Measurements from ENCODE around the gene CTTN. TPM values are rescaled to one million over a fixed set of nuclear protein-coding genes. Genes with fewer than 3 reads are reported as not detected.
"Not testable (repeated sequence)": the region's sequence is repeated elsewhere in the genome, so short reads cannot be mapped to it uniquely, and the experiment has no call there.

Gene CTTN
- total RNA-seq, 1 experiment from 2014 or later: 136 TPM

DNA sequence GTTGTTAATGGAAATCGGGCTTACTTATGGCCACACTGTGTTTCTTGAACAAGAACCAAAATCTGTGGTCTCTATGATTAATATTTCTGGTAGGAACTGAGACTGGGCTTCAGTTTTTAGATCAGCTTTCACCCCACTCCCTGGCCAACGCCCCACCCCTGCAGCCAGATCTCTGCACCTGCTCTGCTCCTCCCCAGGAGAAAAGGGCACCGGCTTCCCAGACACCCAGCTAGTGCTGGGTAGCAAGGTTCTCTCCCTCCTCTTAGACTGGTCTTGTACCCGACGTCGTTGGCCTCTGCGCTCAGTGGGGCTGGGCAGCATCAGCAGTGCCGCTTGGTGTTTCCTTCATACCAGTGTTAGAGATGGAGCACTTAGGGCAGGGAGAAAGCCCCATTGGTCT is 17.0 kb upstream of the CTTN start:
- no peak for DNase-seq (ENCODE audit: low read depth)

DNA sequence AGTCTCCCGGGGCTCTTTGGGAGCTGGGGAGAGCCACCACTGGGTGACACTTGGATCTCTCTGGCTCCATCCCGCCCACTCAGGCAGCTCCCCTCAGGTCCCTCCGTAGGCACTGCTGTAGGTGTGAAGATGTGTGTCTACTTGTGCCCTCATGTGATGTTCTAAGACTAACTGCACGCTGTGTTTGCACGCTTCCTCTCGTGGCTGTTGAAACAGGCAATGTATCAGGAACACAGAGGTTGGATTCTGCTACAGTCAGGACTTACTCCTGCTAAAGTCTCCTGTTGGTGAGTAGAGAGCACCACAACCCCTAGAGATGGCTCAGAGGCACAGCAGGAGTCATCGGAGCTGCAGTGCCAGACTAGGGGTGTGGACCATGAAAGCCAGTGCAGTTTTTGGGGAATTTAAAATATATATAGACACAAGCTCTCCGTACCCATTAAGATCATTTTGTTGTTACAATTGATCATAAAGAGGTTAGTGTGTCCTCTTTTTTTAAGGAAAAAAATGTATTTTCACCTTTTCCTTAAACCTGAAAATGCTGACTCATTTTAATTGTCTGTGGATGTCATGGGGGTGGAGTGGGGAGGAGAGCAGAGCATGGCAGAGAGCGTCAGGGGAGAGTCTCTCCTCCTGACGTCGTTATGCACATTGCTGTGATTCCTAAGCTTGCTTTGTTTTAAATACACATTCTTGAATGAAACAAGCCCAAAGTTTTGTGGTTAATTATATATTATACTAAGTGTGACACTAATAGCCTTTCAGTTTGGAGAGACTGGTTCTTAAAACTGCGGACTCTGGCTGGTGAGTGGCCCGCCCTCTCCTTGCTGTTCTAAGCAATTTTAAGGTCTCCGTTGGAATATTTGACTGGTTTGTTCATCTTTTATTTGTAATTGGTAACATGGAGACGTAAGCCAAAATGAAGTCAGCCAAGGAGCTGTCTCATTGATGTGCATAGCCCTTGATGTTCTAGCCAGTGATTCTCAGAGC is 16.2 kb upstream of the CTTN start:
- DNase-seq (ENCODE audit: low read depth): no peak

DNA sequence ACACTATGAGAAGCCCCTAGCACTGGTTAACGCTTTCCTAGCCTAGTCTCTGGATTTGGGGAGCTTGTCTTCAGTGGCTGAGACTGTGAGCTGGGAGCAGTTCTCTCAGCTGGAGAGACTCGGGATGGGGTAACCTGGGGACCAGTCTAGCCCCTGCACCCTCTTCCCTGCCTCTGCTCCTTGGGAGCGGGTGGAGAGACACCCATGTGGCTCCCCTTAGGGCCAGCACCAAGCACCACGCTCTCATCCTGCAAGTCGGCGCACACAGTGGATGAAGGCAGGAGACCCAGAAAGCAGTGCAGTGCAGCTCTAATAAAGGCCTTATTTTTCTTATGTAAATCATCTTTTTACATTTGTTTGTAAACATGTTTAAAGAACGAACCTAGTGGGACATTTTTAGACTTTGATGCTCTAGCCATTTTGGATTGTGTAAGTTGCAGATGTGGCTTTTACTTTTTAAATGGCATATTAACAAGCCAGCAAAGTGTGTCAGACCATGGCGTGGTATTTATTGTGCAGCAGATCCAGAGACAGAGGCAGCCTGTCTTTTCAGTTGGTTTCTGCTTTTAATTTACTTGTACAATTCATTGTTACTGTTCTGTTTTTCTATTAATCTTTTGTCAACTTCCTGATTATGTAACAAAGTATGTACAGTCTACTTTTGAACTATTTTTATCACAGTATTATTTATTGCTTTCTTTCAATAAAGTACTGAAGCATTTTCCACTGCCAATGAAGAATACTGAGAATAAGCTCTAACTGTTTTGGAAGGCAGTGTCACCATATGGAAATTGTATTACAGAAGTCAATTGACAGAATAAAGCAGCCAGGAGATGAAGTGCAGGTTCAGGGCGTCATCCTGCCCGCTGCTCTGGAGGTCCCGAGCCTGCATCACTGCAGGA is 14.4 kb upstream of the CTTN start:
- no peak for DNase-seq (ENCODE audit: low read depth)

DNA sequence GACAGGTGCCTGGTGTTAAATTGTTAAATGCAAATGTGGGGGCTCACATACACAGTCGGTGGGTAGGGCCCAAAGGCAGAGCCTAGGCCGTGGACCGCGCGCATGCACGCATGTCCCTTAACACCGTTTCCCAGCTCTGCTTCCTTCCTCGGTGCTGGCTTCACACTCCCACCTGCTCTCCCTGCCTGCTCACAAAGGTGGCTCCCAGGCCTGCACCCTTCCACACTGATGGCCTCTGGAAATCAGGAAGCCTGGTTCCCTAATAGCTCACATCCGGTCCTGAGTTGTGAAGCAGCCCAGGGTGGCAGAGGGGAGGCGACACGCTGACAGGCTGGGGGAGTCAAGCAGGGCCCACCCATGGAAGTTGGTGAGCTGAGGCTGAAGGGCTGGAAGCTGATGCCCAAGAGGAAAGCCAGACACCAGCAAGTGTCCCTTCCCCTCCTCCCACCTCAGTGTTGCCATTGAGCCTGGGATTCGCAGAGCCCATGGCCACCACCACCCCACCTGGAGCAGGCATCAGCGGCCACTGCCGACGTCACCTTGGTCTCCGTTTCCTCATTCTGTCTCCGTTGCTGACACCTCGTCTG is 13.7 kb upstream of the CTTN start:
- no peak for DNase-seq (ENCODE audit: low read depth)

DNA sequence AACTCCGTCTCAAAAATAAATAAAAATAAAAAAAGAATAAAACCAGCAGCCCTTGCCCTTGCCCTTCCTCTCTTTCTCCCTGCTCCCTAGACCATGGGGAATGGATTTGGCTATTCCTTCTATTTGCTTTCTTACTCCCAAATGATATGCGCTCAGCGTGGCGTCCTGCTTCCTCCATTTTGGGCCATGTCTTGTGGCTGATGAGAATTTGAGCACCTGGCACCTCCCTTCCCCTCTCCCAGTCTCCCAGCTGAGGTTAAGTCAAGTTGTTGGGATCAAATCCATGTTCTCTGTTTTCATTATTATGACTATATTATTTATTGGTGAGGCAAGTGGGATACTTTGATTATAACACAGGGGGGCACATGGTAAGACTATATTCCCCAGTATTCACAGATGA is 10.8 kb upstream of the CTTN start:
- DNase-seq (ENCODE audit: low read depth): no peak

DNA sequence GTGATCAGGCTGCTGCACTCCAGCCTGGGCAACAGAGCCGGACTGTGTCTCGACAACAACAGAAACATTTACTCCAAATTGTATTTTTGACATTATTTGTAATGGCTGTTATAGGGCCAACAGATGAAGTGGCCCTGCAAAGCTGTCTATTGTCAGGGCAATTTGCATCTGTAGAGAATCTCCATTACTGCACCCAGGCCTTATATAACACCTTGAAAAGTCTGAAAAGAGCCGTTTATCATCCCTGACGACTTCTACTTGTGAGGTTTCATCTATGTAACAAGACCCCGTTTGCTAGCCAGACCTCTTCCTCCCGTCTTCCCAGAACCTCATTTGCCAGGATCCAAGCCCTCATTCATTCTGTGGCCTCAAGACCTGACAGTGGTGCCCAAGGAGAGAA is 9.1 kb upstream of the CTTN start:
- no peak for DNase-seq (ENCODE audit: low read depth)

DNA sequence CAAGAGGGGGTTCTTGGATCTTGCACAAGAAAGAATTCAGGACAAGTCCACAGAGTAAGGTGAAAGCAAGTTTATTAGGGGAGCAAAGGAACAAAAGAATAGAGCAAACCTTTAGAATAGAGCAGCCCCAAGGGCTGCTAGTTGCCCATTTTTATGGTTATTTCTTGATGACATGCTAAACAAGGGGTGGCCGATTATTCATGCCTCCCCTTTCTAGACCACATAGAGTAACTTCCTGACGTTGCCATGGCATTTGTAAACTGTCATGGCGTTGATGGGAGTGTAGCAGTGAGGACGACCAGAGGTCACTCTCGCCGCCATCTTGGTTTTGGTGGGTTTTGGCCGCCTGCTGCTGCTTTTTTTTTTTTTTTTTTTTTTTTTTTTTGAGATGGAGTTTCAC is 7.4 kb upstream of the CTTN start:
- not testable (repeated sequence) for DNase-seq (ENCODE audit: low read depth)

DNA sequence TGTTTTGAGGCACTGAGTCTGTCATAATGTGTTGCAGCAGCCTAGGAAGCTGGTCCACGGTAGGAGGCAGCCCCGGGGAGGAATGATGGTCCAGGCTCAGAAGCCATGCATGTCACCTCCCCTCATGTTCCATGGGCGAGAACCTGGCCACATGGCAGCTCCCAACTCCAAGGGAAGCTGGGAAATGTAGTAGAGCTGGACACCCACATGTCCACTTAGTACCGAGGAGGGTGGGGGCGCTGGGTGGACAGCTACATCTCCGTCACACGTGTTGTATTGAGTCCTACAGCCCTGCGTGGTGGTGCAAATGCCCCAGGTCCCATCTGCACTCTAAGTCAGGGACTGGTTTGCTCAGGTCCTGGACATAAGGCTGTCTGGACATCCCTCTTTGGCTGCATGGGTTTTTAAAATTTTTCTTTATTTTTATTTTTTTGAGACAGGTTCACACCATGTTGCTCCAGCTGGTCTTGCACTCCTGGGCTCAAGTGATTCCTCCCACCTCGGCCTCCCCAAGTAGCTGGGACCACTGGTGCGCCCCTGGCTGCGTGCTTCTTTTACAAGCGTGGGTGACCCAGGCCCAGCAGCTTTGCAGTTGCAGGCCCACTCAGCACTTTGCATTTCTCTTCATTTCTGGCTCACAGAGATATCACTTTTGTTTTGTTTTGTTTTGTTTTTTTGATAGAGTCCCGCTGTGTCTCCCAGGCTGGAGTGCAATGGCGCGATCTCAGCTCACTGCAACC is 3.9 kb upstream of the CTTN start:
- no peak for DNase-seq (ENCODE audit: low read depth)

DNA sequence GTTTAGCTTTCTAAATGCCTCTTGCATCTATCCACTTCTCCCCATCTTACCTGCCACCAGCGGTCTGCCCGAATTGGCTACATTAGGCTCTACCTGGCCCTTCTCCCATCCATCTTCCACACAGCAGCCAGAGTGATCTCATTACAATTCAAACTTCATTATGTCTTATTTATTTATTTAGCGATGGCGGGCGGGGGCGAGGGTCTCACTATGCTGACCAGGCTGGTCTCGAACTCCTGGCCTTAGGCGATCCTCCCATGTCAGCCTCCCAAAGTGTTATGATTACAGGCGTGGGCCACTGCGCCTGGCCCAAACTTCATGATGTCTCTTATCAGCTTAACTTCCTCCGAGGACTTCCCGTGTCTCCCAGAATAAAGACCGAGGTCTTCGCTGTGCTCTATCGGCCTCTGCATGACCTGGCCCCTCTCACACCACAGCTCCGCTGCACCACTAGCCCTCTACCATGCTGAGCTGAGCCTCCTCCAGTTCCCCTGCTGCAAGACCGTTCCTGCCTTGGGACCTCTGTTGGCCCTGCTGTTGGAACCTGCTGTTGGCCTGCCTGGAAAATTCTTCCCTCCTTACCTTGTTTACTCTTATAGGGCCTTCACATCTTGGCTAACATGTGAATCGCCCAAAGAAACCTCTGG is 870 bp upstream of the CTTN start:
- DNase-seq (ENCODE audit: low read depth): peak; percentile 27

DNA sequence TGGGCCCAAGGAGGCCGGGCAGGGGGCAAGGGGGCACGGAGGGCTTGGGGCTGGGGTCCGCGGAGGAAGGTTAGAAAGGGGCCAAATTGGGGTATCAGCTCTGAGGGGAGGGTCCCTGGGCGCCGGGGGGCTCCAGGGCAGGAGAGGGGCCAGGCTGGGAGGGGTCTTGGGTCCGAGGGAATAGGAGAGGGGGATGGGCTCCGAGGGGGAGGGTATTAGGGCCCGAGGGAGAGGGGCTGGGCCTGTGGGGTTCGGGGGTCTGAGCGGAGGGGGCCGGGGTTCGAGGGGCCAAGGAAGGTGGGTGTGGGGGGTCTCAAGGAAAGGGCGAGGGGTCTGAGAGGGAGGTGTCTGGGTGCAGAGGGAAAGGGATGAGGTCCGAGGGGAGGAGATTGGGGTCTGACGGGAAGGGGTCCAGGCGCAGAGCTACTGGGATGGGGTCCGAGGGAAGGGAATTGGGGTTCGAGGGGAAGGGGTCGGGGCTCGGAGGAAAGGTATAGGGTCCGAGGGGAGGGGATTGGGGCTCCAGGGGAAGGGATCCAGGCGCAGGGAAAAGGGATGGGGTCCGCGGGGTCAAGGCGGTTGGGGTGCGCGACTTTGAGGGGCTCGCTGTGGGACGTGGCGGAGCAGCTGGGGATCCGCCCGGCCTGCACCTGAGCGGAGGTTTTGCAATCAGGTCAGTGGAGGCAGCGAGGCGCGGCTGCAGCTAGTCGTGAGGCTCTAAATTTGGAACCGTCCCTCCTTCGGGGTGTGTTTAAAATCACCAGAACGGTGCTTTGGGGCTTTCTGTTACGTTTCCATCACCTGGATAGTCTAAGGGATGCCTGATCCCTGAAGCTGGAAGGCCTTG is 728 bp downstream of the CTTN start:
- no peak for DNase-seq (ENCODE audit: low read depth)

DNA sequence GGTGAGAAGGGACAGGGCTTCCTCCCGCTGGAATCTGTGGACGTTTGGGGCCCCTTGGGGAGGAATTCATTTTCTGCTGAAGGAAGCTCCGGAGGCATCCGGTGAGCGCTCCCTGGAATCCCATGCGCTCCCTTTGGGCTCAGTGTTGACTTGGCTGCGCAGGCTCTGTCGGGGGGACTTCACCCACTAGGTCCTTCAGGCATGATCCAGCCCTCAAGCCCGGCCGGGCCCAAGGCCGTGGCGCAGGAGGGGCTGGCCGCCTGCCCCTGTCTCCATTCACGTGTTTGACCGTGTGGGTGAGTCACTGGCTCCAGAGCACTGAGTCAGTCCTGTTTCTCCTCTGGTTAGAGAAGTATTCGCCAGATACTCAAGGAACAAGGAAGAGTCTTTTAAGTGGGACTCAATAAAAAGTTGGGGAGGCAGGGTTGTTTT is 1.4 kb downstream of the CTTN start:
- peak; percentile 96 for DNase-seq (ENCODE audit: low read depth)

DNA sequence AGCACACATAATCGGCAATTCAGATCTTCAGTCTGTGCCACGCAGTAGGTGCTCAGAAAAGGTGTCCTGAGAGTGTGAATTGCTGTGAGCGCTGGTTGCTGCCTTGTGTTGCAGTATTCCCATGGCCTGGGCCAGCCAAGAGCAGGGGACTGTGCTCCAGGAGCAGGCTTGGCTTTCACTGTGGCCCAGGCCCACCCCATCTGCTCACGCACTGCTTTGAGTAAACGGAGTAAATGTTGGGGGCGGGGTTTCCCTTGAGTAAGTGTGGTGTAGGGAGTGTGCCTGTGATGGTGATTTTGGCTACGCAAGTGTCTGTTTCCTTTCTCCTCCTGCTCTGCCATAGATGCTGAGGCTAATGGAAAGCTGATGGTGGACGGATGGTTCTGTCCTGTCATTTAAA is 2.3 kb downstream of the CTTN start:
- no peak for DNase-seq (ENCODE audit: low read depth)

DNA sequence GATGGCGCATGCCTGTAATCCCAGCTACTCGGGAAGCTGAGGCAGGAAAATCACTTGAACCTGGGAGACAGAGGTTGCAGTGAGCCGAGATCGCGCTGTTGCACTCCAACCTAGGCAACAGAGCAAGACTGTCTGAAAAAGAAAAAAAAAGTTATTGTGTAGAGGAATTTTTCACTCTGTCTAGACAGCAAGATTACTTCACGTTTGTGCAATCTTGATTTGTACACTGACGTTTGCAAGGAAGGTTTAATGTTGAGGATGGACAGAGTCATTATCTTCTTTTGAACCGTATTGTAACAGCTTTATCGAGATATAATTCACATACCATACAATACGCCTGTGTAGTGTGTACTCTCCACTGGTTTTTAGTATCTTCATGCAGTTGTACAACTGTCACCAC is 3.7 kb downstream of the CTTN start:
- DNase-seq (ENCODE audit: low read depth): no peak

DNA sequence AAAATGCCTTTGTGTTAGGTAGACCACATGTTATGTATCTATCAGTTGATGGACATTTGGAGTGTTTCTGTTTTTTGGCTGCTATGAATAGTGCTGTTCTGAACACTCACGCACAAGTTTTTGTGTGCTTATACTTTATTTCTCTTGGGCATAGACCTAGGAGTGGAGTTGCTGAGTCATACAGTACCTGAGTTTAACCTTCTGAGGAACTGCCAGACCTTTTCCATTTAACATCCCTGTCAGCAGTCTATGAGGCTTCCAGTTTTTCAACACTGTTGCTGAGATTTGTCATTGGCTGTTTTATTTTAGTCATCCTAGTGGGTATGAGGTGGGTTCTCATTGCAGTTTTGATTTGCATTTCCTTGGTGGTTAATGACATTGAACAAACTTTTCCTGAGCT is 4.4 kb downstream of the CTTN start:
- no peak for DNase-seq (ENCODE audit: low read depth)

DNA sequence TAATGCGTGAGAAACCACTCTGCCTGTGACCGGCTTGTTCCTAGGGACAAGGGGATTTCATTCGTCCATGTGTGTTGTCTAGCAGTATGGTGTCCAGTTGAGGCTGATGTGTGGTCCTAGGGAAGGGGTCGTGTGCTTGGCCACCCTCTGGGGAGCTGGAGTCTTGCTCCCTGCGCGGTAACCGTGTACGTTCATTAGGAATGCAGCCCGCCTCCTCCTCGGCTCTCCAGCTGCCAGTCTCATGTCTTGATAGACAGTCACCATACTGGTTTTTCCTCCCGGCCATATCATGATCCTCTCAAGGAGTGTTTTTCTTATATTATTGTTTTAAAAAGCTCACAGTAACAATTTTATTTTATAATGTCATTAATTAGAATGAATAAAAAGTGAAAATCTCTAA is 5.9 kb downstream of the CTTN start:
- DNase-seq (ENCODE audit: low read depth): no peak

DNA sequence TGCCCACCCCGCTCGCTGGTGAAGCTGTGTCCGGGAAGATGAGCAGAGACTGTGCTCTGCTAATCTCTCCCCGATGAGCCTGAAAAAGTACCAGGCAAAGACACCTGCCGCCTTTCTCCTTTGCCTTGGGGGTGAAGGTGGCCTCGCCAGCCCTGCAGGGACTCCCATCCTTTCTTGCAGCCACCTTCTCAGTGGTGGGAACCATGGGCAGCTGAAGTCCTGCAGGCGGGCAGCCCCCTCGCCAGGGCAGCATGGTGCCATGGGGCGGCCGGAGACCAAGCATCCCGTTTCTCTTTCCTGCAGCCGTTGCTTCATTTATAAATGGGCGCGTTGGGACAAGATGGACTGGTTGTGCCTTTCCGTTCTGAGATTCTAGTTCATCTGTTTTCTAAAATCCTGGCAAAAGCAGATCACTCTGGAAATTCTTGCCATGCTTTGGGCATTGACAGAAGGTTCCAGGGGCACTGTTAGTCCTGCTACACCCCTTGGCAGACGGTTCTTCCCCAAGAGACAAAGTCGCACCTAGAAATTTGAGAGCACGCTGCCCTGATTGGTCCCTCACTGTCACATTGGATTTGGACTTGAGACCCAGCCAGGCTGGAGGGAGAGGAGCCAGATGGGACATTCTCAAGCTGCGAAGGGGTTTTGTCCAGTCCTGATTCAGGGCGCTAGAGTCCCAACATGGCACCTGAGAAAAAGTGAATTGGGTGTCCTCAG is 7.5 kb downstream of the CTTN start:
- DNase-seq (ENCODE audit: low read depth): no peak

DNA sequence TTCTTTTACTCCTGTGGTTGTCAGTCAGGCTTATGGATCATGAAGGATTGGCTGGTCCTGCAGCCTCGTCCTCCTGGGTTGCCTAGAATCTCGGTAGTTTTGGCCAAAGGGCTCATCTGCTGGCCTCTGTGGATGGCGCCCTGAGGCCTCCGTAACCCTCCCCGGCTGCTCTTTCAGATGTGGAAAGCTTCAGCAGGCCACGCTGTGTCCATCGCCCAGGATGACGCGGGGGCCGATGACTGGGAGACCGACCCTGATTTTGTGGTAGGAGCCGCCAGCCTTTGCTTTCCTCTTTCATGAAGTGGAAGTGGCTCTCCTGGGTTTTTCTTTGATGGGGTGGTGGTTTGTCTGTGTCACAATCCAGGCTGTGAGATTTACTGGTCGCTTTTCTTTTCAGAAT is 8.8 kb downstream of the CTTN start:
- no peak for DNase-seq (ENCODE audit: low read depth)

DNA sequence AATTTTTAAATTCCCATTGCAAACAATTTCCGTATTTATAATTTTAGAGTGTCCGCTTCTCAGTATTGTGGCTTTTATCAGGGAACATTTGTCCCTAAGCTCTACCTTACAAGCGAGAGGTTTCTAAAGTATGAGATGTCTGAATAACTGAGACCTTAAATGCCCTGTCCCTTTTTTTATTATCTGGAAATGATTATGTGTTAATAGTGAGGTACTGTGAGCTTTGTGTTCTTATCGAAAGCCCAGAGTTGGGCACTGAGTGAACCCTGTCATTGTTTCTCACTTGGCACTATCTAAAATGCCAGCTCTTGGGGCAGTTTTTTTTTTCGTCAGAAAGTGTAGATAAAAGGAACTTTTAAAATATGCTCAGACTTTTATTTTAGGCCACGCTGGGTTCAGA is 9.5 kb downstream of the CTTN start:
- DNase-seq (ENCODE audit: low read depth): no peak

DNA sequence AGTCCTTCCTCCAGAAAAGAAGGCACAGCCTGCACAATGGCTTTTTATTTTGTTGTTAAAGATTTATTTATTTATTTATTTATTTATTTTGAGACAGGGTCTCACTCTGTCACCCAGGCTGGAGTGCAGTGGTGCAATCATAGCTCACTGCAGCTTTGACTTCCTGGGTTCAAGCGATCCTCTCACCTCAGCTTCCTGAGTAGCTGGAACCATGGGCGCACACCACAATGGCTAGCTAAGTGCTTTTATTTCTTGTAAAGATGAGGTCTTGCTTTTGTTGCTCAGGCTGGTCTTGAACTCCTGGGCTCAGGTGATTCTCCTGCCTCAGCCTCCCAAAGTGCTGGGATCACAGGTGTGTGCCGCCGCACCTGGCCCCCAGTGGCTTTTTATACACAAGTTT is 10.0 kb downstream of the CTTN start:
- not testable (repeated sequence) for DNase-seq (ENCODE audit: low read depth)

All from Daoy (cell line).